Subcutaneous adipose tissue (tissue), 4 donors: ENCODE data around the gene NET1. TPM values are rescaled to one million over a fixed set of nuclear protein-coding genes. Genes with fewer than 3 reads are reported as not detected.

Source experiments
- total RNA-seq, 4 donors: library from RNA; depleted of rRNA; stranded (reverse); fragments of >200 nt; gene quantifications; one replicate each; pipeline ENCODE4 v1.1.0, GENCODE V29; 2016
- TF ChIP-seq, protein P1 (sequence below): fragments of 450-650 bp; IDR thresholded peaks from one replicate; pipeline ENCODE4 v1.5.1; 2016; ENCODE audit warnings: low read depth, mild to moderate bottlenecking, control low read depth, antibody characterized with exemption, moderate library complexity

The NET1 gene
- total RNA-seq, 4 donors from 2014 or later: 48.3 to 214 (median 82.9) TPM

- TF ChIP-seq, protein P1, sequence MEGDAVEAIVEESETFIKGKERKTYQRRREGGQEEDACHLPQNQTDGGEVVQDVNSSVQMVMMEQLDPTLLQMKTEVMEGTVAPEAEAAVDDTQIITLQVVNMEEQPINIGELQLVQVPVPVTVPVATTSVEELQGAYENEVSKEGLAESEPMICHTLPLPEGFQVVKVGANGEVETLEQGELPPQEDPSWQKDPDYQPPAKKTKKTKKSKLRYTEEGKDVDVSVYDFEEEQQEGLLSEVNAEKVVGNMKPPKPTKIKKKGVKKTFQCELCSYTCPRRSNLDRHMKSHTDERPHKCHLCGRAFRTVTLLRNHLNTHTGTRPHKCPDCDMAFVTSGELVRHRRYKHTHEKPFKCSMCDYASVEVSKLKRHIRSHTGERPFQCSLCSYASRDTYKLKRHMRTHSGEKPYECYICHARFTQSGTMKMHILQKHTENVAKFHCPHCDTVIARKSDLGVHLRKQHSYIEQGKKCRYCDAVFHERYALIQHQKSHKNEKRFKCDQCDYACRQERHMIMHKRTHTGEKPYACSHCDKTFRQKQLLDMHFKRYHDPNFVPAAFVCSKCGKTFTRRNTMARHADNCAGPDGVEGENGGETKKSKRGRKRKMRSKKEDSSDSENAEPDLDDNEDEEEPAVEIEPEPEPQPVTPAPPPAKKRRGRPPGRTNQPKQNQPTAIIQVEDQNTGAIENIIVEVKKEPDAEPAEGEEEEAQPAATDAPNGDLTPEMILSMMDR: no peak
Measured at GRCh38 chr10:5440206-5440605, 27.8 kb downstream of the NET1 start.

DNA sequence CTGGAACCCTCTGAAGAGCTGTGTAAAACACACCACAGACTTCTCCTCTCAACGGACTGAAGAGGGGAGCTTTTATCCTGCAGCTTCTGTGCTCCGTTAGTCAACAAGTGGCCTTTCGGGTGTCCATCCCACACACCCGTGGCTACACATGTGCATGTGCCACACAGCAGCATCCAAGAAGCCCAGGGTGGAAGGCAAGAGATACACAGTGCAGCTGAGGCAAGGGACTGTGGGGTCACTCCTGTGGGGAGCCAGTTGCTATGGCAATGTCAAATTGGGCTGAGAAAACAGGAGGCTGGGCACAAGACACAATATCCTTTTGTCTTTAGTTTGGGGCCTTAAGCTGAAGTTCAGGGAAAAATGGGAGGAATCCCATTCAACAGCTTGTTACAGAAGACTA, 28.7 kb downstream of the NET1 start:
- TF ChIP-seq, protein P1: no peak

DNA sequence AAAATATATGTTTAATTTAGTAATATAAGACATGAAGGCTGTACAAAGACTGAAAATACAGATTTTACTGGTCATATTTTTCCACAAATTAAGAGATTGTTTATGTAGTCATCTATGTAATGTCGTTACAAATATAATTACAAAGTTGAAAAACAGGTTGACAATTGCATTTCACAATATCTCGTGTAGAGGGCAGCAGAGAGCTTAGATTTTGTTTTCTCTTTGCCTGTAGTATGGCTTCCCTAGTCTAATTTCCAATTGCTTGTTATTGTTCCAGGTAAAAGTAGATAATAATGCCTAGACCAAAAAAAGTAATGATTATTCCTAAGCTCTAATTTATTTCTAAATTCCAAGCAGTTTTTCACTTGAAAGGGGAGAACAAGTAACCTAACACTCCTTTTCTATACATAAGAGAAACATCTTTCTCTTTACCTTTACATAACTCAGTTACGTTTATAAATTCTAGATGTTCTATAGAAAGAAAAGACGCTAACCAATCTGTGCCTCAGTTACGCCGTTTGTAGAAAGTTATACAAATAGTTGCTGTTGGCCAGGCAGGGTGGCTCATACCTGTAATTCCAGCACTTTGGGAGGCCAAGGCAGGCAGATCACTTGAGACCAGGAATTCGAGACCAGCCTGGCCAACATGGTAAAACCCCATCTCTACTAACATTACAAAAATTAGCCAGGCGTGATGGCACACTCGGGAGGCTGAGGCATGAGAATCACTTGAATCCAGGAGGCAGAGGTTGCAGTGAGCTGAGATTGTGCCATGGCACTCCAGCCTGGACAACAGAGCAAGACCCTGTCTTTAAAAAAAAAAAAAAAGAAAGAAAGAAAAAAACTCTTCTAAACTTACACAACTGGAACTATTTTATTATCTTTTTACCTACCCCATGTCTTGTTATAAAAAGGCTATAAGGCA, 30.0 kb downstream of the NET1 start:
- TF ChIP-seq, protein P1: no peak

DNA sequence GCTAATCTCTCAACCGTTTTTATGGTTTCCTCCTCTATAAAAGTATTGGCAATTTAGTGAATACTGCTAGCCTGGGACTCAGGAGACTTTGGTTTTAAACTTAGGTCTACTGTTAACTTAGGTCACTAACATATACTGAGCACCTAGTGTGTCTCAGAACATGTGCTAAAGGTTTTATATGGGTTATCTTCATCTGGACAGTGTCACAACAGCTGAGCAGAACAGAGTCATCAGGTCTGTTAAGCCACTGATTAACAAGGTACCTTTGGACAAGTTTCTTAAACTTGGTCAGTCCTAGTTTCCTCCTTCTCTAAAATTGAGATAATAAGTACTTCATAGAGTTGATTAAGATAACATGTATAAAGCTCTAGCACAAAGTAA, 30.6 kb downstream of the NET1 start:
- TF ChIP-seq, protein P1: no peak

- TF ChIP-seq, protein P1: no peak
Measured at GRCh38 chr10:5443429-5443828, 31.1 kb downstream of the NET1 start.

DNA sequence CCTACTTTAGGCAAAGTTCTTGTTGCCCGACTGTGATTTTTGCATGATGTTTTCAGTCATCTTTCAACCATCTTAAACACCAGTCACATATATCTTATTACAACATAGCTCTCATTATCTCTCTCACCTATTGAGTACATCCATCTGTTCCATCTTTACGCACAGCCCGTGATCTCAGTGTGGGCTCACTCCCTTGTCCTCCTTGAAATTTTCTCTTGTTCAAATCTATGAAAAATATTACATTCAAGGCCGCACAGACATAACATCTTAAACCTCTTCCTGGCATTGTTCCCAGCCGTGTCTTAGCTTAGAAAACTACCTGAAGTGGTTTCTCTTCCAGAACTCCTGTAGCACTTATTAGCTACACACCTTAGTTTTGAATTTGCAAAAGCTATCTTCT, 32.6 kb downstream of the NET1 start:
- TF ChIP-seq, protein P1: no peak

DNA sequence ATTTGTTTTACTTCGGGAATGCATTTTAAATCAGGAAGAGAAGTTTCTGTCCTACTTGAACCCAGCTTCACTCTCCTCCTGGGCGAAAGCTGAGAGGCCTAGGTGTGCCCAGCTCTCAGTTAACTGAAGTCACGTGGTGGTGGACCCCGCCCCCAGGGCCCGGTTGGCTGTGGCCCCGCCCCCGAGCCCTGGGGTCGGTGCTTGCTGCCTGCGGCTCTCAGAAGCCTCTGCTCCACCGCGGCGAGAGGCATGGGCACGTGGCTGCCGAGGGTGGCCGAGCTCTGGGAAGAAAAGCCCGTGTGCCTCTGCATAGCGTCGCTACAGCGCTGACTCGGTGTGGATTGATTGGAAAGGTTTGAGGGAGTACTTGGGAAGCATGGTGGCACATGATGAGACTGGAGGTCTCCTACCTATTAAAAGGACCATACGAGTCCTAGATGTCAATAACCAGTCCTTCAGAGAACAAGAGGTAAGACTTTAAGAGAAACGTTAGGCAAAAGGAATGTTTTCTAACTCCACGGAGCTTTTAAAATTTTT, 34.1 kb downstream of the NET1 start:
- TF ChIP-seq, protein P1: no peak
